ENCODE measurements around the gene COX20.

Gene COX20

GRCh38 chr1:244881552-244882280, 46.3 kb downstream of the COX20 start:
- DNase-seq, result no peak

DNA sequence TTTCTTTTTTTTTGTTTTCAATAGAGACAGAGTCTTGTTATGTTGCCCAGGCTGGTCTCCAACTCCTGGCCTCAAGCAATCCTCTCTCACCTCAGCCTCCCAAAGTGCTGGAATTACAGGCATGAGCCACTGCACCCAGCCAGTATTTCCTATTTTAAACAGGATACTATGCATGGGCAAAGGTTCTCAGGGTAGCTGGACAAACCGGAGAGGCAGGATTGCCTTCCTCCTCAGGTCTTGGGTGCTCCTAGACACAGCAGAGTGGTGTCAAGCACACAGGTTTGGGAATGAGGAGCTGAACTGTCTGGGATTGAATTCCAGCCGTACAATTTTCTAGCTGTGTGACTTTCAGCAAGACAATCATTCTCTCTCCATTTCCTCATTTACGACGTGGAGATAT, 51.8 kb downstream of the COX20 start:
- no peak for DNase-seq

GRCh38 chr1:244893836-244894235, 58.4 kb downstream of the COX20 start:
- no peak for DNase-seq
